Testis (tissue), 3 donors: Measurements from ENCODE around the gene RTL10. TPM values are rescaled to one million over a fixed set of nuclear protein-coding genes. Genes with fewer than 3 reads are reported as not detected.
"Not testable (repeated sequence)": the region's sequence is repeated elsewhere in the genome, so short reads cannot be mapped to it uniquely, and the experiment has no call there.

Experiments
- DNase-seq: peaks from one replicate; pipeline ENCODE4 v3.0.0-alpha.2; 2019
- H3K27ac ChIP-seq, 2 donors: fragments of 200-600 bp; sonication (generic); one replicate each; pipeline ENCODE4 v1.5.1; 2019
- H3K27me3 ChIP-seq: fragments of 200-600 bp; sonication (generic); one replicate; pipeline ENCODE4 v1.5.1; 2019
- H3K36me3 ChIP-seq: fragments of 200-600 bp; sonication (generic); one replicate; pipeline ENCODE4 v1.5.1; 2017; ENCODE audit warnings: low read depth; ENCODE audit errors: missing control alignments
- H3K4me1 ChIP-seq: fragments of 200-600 bp; sonication (generic); one replicate; pipeline ENCODE4 v1.5.1; 2019
- H3K4me3 ChIP-seq, 2 donors: fragments of 200-600 bp; sonication (generic); one replicate each; pipeline ENCODE4 v1.5.1; 2017 to 2019
- H3K9me3 ChIP-seq: fragments of 200-600 bp; sonication (generic); one replicate; pipeline ENCODE4 v1.5.1; 2017
- POLR2A ChIP-seq: fragments of 450-650 bp; IDR thresholded peaks from one replicate; pipeline ENCODE4 v1.6.1; 2017; ENCODE audit warnings: antibody characterized with exemption, mild to moderate bottlenecking, moderate library complexity
- WGBS, 2 donors: methylation state at CpG; one replicate each; pipeline ENCODE4 v1.1.5; 2018; 5-methylcytosine and 5-hydroxymethylcytosine counted together
- intact Hi-C: fragments of 100-400 bp; cut with DNase I; formaldehyde crosslinking; loops from one replicate; pipeline ENCODE4 v1.15.1; 2023; ENCODE audit warnings: low total_unique reads
- polyA plus RNA-seq: library from polyadenylated mRNA; stranded (reverse); fragments of 350-450 nt; fragmentation: Illumina TruSeq; extraction: RNeasy Lipid Tissue Mini Kit (QIAGEN cat#74804); gene quantifications from one replicate; pipeline ENCODE4 v1.2.3, GENCODE V29; 2014; ENCODE audit warnings: low read depth, low replicate concordance; ENCODE audit not compliant: insufficient read depth
- total RNA-seq, 2 donors: library from RNA; depleted of rRNA; stranded (reverse); fragments of >200 nt; gene quantifications; one replicate each; pipeline ENCODE4 v1.2.3, GENCODE V29; 2016
- TF ChIP-seq, protein P1 (sequence below), 3 experiments: fragments of 450-650 bp in 2 of 3; fragments of 200-600 bp in 1 of 3; sonication (generic) in 1 of 3; IDR thresholded peaks; one replicate each; pipeline ENCODE4 v1.5.1; 2016 to 2019; ENCODE audit warnings: antibody characterized with exemption in 3 of 3, mild to moderate bottlenecking in 2 of 3, moderate library complexity in 1 of 3

Gene RTL10
- total and polyA plus RNA-seq, 3 donors from 2014 or later: 10.9 to 14.7 (median 11.0) TPM

DNA sequence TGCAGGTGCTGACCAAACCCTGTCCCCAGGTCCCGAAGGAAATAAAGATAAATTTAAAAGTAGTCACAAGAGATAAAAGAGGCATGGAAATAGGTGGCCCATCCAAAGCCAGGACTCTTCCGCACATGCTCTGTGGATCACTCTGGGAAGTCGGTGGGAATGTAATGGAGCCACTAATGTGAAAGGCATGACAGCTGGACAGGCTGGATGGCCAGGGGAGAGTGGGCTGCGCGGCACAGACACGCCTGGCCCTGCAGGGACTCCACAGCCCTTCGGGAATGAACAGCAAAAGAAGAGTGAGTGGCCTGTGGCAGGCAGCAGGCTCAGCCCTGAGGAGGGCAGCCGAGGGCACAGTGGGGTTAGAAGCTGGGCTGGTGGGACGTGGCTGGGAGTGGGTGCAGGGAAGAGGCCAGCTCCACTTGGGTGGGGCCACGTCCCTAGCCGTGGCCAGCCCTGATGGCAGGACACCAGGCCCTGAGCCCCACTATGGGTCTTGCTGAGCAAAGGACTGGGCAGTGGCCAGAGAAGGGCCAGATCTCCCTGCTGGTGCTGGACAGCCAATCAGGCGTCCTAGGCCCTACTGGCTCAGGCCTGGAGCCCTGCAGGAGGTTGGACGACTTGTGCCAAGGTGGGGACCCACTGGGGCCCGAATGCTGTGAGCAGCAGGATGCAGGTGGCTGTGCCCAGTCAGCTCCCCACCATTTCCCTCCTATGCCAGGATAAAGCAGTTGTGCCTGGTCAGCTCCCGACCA lies 31.3 kb upstream of the RTL10 start:
- H3K27ac ChIP-seq: no peak overlapping the region
- no peaks in the 10 kb centered on the region for H3K9me3 ChIP-seq
- no peak for DNase-seq
- H3K27me3 ChIP-seq: no peaks in the 10 kb centered on the region
- H3K4me3 ChIP-seq: no peak overlapping the region
- TF ChIP-seq, protein P1, sequence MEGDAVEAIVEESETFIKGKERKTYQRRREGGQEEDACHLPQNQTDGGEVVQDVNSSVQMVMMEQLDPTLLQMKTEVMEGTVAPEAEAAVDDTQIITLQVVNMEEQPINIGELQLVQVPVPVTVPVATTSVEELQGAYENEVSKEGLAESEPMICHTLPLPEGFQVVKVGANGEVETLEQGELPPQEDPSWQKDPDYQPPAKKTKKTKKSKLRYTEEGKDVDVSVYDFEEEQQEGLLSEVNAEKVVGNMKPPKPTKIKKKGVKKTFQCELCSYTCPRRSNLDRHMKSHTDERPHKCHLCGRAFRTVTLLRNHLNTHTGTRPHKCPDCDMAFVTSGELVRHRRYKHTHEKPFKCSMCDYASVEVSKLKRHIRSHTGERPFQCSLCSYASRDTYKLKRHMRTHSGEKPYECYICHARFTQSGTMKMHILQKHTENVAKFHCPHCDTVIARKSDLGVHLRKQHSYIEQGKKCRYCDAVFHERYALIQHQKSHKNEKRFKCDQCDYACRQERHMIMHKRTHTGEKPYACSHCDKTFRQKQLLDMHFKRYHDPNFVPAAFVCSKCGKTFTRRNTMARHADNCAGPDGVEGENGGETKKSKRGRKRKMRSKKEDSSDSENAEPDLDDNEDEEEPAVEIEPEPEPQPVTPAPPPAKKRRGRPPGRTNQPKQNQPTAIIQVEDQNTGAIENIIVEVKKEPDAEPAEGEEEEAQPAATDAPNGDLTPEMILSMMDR (IDR thresholded peaks at IDR 0.05): no peak
- no peak for TF ChIP-seq POLR2A
- intact Hi-C loops: no loop called here
- 82 to 84% methylated on average over 9 to 15 of the region's 15 CpGs for WGBS, 2 donors
- H3K4me1 ChIP-seq: no peaks in the 10 kb centered on the region
- no peaks in the 10 kb centered on the region for H3K36me3 ChIP-seq

DNA sequence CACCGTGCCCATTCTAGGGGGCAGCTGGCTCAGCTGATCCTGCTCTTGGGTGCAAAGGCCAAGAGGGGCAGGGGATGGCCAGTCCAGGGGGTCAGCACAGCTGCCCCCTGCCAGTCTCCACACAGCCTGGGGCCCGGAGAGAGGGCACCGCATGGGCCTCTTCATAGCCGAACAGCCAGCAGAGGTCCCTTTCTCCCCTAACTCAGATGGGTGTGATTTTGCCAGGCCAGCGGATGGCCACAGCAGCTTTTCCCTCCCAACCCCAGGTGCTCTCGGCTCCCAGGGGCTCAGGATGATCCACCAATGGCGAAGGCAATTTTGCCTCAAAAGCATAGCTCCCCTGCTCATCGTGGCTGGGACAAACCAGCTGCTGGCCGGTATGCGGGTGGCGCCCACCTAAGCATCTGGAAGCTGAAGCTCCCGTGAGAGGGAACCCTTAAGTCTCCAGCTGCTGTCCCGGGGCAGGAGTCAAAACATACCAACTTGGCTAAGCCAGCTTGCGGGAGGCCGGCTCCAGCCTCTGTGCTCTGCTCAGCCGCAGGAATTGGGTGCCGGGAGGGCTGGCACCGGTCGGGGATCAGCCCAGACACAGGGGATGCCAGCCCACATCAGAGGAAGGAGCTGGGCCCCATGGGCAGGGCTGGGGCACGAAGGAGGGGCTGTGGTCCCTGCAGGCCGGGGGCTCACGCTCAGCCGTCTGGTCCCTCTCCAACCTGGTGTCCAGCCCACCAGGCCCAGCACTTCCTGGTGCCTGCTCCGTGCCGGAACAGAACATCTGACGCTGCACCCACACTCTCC lies 30.5 kb upstream of the RTL10 start:
- WGBS, 2 donors: 87 to 91% methylated on average over 20 to 26 of the region's 26 CpGs
- Histone ChIP-seq H3K9me3 (no peaks in the 10 kb centered on the region), H3K4me1 (no peaks in the 10 kb centered on the region), H3K36me3 (no peaks in the 10 kb centered on the region), H3K27me3 (no peaks in the 10 kb centered on the region), H3K27ac (no peak overlapping the region), H3K4me3 (no peak overlapping the region)
- intact Hi-C loops: no loop called here
- TF ChIP-seq, protein P1 (IDR thresholded peaks at IDR 0.05): no peak
- no peak for TF ChIP-seq POLR2A
- no peak for DNase-seq

DNA sequence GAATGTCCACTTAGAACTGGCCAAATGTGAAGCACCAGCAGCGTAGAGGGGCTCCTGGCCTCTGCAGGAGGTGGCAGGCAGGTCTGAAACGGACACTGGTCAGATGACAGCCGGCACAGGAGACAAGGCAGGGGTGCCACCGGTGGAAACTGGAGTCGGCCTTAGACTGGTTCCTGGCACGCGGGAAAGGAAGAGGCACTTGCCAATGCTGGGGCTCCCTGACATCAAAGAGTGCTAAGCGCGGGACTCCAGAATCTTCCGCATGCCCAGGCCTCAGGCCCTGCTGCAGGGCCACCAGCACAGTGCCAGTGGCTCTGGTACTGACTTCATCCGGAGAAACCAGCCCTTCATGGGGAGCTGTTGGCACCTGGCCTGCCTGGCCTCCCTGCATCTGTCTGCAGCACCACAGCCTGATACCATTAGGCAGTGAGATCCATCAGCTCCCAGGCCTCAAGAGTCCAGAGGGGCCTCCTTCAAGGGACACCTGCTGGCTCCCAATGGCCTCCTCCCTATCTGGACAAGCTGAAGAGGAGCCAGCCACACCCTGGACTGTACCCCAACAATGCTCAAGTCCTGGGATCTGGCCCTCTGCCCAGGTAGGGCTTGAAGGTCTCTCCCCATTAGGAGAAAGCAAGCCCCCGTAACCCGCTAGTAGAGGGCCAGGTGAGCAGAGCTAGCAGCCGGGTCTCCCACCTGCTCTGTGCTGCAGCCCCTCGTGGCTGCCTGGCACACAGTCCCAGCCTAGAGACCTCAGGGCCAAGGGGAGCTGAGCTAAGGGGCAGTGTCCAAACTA lies 29.7 kb upstream of the RTL10 start:
- H3K4me3 ChIP-seq: no peak overlapping the region
- no peak for TF ChIP-seq POLR2A
- TF ChIP-seq, protein P1 (IDR thresholded peaks at IDR 0.05): no peak
- H3K27ac ChIP-seq: no peak overlapping the region
- no peak for DNase-seq
- 90 to 94% methylated on average over 11 to 15 of the region's 15 CpGs for WGBS, 2 donors
- intact Hi-C loops: no loop called here
- H3K9me3 ChIP-seq: no peaks in the 10 kb centered on the region
- no peaks in the 10 kb centered on the region for H3K4me1 ChIP-seq
- no peaks in the 10 kb centered on the region for H3K27me3 ChIP-seq
- H3K36me3 ChIP-seq: no peaks in the 10 kb centered on the region

DNA sequence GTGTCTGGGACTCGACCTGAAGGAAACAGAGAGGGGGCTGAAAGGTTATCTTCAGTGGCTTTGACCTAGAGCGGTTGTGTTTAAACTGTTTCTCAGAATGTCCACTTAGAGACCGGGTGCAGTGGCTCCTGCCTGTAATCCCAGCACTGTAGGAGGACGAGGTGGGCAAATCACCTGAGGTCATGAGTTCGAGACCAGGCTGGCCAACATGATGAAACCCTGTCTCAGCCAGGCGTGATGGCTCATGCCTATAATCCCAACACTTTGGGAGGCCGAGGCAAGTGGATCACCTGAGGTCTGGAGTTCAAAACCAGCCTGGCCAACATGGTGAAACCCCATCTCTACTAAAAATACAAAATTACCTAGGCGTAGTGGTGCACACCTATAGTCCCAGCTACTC lies 28.8 kb upstream of the RTL10 start:
- H3K4me1 ChIP-seq, H3K9me3 ChIP-seq, H3K4me3 ChIP-seq, intact Hi-C loops, DNase-seq, H3K27ac ChIP-seq, H3K36me3 ChIP-seq, H3K27me3 ChIP-seq: not testable (repeated sequence)
- WGBS, 2 donors: 90 to 94% methylated on average over 8 of the region's 8 CpGs
